NCI-H2029 (cell line): ENCODE data around the gene RRP12.

ENCODE experiments used
- DNase-seq: peaks from one replicate; lab custom pipeline; 2025; lab: John Stamatoyannopoulos, UW

The RRP12 gene

GRCh38 chr10:97335188-97335619, 65.9 kb downstream of the RRP12 start:
- no peak for DNase-seq

DNA sequence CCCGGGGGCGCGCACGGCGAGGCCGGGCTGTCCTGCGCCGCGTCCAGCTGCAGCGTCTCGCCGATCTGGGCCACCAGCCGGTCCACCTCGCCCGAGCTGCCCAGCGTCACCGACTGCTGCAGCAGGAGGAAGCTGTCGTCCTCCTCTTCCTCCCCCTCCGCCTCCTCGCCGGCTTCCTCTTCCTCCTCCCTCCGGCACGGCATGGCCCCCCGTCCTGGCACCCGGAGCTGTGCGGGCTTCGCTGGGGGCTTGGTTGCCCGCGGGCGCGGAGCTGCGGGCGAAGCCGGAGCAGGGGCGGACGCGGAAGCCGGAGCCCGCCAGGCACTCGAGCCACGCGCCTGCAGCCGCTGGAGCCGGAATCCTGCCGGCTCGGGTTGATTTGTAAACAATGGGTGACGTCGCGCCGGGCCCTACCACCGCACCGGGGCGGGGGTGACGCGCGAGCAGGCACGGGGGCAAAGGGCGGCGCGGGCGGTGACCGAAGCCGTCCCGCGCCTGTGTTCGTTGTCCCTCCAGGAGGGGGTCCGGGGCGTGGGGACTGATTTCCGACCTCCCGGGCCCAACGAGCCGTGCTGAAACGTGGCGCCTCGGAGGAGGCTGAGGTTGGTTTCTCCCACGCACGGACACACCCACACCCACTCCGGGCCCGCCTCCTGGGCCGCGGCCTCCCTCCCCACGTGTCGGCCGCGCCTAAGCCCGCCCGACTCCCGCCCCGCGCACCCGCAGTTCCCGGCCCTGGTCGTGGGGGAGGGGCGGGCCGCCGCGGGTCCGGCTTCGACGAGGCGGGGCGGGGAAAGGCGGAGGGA, 66.6 kb downstream of the RRP12 start, which contains the start of gene FRAT2:
Gene FRAT2 (minus strand): TSS at position 360 of the 806 bp plus-strand sequence. CDS start 157 bp downstream, at position 203.
- DNase-seq = peak; percentile 55

- DNase-seq = no peak
Measured at GRCh38 chr10:97333601-97334369, 67.4 kb downstream of the RRP12 start.

DNA sequence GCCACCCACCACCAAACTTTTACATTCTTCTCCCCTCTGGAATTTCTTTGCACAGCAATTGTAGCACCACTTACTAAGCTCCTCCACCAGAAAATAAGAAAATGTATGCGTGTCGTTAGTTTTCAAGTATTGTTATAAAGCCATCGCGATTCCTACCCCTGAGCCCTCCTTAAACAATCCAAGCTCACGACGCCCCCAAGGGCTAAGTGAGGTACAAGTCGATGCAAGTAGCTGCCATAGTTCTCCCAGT, 67.9 kb downstream of the RRP12 start:
- DNase-seq = no peak

DNA sequence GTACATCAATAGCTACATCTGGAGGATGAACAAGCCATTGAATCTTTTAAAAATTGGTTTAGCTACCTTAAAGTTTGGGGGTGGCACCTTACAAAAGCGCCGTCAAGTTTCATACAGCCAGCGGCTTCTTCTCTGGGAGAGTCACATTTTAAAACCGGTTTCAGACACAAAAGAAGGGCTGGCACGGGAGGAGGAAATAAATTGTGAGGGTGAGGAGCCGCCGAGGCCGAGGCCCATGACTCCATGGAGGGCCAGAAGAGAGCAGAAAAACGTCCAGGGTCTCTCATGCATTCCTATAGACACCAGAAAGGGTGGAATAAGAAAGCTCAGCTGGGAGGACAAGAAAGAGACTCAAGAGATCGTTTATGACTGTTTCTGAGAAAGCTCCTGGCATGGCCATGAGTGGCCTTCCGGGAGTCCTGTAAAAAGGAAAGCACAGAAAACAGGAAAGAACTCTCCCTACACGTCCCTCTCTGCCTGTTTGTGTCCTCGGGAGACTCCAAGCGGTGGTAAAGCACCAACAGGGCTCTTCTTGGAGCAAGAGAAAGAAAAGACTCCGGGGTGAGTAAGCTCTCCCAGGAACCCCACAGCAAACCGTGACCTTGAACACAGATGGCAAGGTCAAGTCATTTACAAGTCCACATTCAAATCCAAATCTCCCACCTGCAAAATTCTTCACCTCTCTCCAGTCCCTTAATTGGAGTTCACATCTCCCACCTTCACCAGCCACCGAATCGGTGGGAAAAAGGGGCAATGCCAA, 68.4 kb downstream of the RRP12 start:
- no peak for DNase-seq

GRCh38 chr10:97331153-97331703, 69.9 kb downstream of the RRP12 start:
- no peak for DNase-seq

DNA sequence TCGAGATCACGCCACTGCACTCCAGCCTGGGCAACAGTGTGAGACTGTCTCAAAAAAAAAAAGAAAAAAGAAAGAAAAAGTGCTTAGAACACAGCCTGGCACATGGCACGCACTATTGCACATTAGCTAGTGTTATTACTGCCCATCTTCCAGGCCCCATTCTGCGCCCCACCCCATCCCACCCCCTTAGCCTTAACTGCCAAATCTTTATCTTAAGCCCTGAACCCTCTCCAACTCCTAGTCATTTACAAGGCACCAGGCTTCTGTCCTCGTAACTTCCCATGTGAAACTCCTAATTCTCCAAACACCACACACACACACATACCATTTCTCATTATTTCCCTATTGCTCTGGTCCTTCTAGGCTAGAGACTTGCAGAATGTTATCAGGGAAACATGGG, 71.4 kb downstream of the RRP12 start:
- DNase-seq = no peak

DNA sequence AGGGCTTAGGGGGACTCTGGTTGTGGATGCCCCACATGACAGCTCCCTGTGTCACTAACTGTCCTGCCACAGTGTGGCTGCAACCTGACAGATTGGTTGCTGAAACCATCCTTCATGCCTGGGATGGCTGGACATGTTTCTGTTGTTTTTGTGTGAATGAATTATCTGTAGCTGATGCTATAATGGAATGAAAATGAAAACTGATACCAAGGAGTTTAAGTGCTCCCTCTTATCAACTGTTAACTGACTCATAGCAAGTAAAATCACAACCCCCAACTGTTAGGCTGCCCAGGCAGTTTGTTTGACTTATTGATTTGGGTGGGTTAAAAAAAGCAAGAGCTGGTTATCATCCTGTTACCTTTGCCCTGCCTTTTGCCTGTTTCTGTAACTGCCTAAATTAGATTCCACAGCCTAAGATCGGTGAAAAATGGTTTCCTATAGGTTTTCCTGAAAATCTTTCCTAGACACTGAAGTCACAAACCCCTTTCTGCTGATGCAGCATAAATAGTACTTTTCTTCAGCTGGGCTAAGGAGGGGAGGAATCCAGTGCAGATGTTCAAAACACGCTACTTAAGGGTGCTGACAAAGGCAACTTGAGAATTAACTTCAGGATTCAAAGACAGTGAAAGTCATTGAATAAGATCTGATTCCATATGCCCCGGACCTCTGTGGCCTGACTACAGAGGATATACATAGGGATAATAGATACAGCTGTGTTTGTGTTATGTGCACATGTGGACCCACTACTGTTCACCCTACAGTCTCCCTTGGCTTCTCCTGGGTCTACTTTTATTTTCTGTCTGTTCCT, 72.3 kb downstream of the RRP12 start:
- no peak for DNase-seq

DNA sequence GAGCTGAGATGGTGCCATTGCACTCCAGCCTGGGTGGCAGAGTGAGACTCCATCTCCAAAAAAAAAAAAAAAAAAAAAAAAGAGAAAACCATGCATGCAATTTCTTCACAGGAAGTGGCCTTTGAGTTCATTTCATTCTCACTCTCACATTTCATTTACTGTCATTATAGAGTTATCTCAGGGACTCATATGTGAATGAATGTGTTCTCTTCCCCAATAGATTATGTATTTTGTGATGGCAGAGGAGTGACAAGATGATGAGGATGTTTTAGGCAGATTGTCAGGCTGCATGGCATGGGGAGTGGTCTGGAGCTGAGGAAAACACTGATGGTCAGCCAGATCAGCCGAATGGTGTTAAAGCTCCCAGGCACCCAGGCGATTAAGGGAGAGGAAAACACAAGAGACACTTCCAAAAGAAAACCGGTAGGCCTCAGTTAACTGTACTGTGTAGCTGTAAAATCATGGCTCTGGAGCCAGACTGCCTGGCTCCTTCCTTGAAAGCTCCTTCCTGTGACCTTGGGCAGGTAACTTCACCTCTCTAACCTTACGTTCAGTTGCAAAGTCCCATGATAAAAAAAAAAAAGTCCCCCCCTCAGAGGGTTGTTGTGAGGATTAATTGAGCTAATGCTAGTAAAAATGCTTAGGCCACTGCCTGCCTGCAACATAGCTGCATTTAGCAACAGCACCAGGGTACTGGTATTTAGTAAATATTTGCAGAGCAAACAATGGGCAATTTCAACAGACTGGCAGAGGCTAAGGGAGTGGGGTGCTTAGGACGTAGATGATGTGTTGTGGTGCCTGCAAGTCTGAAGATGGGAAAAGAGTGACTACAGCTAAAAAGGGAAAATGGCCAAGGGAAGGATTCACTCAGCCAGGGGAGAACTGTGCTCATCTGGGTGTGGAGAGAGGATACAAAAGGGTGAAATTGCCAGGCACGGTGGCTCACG, 73.5 kb downstream of the RRP12 start:
- peak; percentile 57 for DNase-seq

DNA sequence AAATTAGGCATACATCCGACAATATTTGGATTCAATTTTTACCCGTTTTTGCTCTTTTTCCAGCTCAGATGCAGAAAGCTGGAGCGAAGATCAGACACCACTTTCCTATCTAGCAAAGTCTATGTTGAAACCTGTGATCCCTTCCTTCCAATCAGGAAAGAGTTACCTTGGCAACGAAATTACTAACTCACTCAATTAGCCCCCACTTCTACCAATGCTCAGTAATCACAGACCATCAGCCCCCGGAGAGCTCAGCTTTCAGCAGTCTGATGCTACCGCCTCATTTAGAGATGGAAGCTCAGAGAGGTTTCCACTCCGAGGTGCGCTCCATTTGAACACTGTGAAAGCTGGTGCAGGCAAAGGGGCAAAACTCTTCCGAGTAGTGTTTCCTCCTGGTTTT, 75.4 kb downstream of the RRP12 start:
- DNase-seq = no peak

GRCh38 chr10:97323501-97323900, 77.6 kb downstream of the RRP12 start:
- no peak for DNase-seq

DNA sequence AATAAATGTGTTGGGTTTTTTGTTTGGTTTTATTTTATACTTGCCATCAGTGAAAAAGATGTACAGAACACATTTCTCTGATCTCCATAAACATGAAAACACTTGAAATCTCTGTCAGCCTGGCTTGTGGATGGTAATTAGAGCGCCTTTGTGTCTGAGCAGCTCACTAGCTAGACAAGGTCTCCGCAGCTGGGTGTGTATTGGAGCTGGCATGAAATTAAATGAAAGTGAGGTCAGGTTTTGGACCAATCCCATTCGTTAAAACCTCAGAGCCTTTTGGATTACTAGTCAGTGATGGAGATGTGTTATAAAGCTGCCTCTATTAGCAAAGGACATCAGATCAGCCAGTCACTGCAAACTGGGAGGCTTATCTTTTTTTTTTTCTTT, 79.3 kb downstream of the RRP12 start:
- DNase-seq = peak; percentile 55

- peak; percentile 46 for DNase-seq
Measured at GRCh38 chr10:97321032-97321803, 79.9 kb downstream of the RRP12 start.

DNA sequence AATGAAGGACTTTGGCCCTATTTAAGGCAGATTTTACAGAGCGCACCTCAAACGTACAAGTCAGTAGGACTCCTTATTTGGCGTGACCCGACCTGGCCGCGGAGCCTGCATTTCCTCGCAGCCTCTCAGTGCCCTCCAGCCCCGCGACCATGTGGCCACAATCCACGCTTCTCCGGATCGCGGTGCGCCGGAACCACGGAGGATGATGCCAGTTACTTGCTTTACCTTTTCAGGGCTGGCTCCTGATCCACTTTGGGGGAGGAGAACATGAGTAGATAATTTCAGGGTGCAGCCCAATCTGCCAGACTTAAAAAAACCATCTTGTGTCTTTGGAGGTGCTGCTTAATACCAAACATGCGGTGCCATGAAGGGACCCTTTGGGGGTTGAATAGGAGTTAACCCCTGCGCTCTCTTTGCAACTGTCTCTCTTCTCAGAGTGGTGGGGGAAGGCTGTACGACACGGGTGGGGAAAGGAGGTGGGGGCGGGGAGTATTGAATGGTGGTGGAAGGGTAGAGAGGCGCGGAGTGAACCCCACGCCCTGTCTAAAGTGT, 80.6 kb downstream of the RRP12 start:
- DNase-seq = peak; percentile 33

- DNase-seq = no peak
Measured at GRCh38 chr10:97319671-97320479, 81.3 kb downstream of the RRP12 start.

DNA sequence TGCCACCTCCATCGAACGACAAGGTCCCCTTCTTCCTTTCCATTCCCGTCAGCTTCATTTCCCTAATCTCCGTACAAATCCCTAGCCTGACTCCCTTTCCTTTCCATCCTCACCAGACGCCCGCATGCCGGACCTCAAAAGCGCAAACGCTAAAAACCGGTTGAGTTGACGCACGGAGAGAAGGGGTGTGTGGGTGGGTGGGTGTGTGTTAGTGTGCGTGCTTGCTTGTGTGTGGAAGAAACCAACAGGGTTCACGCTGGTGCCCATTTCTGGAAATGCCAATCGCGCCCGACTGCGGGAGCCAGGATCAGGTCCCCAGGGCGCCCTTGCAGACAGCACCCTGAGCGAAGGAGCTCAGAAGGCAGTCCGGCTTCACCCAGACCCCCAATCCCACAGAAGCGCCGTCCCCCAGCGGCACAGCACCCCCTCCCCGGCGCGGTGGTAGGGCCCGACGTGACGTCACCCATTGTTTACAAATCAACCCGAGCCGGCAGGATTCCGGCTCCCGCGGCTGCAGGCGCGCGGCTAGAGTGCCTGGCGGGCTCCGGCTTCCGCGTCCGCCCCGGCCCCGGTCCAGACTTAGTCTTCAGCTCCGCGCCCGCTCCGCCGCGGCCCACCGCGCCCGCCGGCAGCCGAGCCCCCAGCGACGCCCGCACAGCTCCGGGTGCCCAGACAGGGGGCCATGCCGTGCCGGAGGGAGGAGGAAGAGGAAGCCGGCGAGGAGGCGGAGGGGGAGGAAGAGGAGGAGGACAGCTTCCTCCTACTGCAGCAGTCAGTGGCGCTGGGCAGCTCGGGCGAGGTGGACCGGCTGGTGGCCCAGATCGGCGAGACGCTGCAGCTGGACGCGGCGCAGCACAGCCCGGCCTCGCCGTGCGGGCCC, 82.1 kb downstream of the RRP12 start, which contains the start of gene FRAT1:
Gene FRAT1 (plus strand): TSS at position 500 of the 880 bp plus-strand sequence. CDS start 183 bp downstream, at position 683.
- DNase-seq = peak; percentile 49

DNA sequence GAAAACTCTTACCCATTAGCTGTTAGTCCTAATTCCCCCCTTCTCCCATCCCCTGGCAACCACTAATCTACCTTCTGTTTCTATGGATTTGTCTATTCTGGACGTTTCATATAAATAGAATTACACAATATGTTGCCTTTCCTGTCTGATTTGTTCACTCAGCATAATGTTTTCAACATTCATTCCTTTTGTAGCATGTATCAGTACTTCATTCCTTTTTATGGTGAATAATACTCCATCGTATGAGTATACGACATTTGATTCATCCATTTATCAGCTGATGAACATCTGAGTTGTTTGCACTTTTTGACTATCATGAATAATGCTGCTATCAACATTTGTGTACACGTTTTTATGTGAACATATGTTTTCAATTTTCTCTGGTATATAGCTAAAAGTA, 86.5 kb downstream of the RRP12 start:
- DNase-seq = no peak
